Right lung (tissue), 5 donors: Measurements from ENCODE around the gene PROM1. TPM values are rescaled to one million over a fixed set of nuclear protein-coding genes. Genes with fewer than 3 reads are reported as not detected.
A peak's percentile ranks its signal among the peaks of the same experiment; 100 is the strongest.

Source experiments
- DNase-seq, 2 donors: peaks; one replicate each; pipeline ENCODE4 v3.0.0-alpha.2; 2013
- polyA plus RNA-seq, 5 donors: library from polyadenylated mRNA; unstranded; fragments of 120-200 nt; gene quantifications; one replicate each; pipeline versions ENCODE4 v1.2.1 to v1.2.3, GENCODE V29; 2013; ENCODE audit warnings: inconsistent platforms in 1 of 5, low replicate concordance in 1 of 5; ENCODE audit not compliant: insufficient read length in 5 of 5, insufficient read depth in 1 of 5

Gene PROM1
- polyA plus RNA-seq, 5 donors: 18.5 to 32.7 (median 23.7) TPM

GRCh38 chr4:16029886-16030285, 53.9 kb downstream of the PROM1 start:
- no peak for DNase-seq

DNA sequence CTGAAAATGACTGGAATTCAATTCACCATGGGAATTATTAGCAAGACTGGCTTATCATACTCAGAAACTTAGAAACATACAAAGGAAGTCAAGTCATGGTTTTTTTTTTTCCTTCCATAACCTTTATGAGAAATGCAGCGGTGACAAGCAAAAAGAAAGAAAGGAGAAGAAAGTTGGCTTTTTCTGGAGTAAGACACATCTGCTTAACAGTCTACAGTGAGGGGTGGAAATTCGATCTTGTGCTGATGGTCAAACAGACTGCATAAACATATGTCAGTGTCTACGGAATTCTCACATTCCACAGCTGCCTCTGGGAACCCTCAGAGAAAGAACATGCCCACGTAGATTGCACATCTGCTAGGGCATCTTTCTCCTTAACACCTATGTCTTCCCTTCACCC, 54.6 kb downstream of the PROM1 start:
- no peak for DNase-seq

- DNase-seq: no peak
Observed at GRCh38 chr4:16027626-16028025, 56.2 kb downstream of the PROM1 start.

GRCh38 chr4:16027114-16027513, 56.7 kb downstream of the PROM1 start:
- no peak for DNase-seq

DNA sequence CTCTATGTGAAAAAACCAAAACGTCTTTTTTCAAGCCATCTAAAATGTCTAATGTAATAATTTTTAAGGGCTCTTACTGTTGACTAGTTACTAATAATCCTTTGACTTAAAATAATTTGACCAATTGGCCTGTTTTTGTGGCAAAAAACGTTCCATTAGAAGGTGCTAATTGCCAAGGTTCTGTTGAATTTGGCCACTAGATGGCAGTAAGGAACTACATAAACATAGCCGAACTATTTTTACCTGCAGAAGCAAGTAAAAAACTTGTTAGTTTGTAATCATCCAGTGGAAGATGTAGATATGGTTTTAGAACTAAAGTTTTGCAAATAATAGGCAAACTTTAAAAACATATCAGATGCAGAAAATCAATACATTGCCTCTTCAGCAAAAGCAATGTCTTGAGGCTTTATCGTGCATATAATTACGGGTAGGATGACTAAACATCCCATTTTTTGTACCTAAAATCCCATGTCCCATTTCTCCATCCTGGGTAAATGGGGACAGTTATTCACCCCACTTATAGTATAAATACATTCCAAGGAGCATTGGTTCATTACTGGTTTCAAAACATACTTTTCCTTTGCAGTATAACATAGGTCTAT, 57.6 kb downstream of the PROM1 start:
- peak in 1 of 2 donors; percentile 57 for DNase-seq

DNA sequence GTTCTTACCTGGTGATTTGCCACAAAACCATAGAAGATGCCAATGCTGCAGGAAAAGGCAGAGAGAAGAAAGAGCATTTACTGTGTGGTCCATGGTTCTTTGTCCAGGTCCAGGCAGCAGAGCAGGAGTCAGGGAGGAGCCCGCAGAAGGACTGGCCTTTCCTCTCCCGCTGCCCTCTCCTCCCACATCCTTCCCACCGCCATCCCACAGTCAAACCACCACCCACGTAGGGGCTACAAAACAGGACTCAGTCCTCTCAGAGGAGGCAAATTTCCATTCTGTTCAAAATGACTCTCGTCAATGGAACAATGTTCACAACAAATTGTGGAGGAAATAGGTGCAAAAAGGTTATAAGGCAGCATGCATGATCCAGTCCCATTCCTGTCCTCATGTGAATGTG, 58.6 kb downstream of the PROM1 start:
- no peak for DNase-seq

DNA sequence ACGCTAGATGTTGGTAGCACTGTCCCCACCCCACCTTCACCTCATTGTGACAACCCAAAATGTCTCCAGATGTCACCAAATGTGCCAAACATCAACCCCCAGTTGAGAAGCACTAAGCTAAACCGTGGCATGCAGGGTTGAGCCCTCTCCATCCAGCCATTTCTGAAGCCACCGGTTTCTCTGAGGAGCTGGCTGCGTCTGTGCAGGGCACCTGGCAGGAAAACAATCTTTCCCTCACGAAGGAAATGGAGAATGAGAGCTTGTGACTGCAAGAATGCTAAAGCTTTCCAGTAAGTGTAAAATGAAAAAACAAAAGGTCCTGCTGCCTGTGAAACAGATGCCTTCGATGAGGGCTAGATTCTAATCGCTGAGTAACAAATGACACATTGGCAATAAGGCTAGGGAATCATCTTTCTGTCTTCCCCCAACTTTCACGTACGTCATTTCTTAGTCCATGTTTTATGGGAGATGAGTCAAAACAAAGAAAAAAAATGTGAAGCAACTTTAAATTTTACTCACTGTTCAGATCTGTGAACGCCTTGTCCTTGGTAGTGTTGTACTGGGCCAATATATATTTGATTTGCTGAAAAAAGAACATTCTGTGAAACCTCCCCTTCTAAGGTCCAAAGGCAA, 59.9 kb downstream of the PROM1 start:
- no peak for DNase-seq

GRCh38 chr4:16021804-16022560, 61.8 kb downstream of the PROM1 start:
- DNase-seq: no peak

GRCh38 chr4:16019649-16020048, 64.2 kb downstream of the PROM1 start:
- DNase-seq: no peak

DNA sequence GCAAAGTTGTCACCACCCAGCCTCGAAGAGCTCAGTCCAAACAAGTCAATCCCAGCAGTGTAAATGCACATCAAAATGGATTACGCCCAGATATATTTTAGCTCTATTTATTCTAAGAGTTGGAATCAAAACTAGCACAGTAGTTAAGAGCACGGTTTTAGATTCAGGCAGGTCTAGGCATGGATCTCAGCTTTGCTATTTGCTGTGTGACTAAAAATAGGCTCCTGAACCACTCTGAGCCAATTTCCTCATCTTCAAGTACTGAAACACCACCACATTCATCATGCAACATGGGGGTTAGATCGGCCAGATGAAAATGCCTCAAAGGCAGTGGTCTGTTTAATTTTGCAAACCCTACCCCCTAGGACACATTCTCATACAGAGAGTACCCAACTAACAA, 65.0 kb downstream of the PROM1 start:
- DNase-seq: no peak

DNA sequence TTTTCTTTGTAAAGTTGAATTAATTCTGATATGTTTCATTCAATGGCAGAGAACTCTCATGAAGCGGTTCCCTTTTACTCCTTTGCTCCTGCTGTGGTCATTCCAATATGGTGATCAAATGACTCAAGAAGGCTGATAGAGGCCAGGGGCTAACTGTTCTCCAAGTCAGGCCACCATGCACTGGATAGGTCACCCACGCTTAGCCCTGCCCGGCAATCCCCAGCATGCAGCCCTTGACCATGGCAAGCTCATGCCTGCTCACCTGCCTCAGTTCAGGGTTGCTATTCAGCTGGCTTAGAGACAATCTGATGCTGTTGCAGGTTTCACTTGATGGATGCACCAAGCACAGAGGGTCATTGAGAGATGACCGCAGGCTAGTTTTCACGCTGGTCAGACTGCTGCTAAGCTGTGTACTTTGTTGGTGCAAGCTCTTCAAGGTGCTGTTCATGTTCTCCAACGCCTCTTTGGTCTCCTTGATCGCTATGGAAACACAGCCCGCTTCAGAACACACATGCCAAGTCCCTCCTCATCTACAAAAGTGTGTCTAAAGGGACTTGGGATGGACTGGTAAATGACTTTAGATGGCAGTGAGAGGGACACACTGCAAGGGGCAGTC, 65.7 kb downstream of the PROM1 start:
- no peak for DNase-seq

- DNase-seq: no peak
Observed at GRCh38 chr4:16016536-16016935, 67.3 kb downstream of the PROM1 start.

GRCh38 chr4:16011173-16011572, 72.7 kb downstream of the PROM1 start:
- DNase-seq: no peak

DNA sequence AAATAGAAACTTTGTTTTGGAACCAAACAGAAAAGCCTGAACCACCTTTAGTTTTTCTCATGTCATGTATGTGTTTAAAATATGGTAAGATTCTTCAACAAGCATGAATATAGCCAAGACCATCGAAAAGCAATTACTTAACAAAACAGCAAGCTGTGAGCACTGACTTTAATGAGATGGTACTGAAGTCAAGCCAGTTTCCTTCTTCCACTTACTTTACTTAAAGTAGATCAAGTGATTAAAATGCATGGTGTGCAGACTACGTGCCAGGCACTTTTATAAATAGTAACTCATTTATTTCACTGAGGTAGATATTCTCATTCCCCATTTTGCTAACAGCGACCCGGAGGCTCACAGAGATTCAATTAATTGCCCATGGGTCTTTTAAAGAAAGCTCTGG, 74.7 kb downstream of the PROM1 start:
- DNase-seq: no peak

DNA sequence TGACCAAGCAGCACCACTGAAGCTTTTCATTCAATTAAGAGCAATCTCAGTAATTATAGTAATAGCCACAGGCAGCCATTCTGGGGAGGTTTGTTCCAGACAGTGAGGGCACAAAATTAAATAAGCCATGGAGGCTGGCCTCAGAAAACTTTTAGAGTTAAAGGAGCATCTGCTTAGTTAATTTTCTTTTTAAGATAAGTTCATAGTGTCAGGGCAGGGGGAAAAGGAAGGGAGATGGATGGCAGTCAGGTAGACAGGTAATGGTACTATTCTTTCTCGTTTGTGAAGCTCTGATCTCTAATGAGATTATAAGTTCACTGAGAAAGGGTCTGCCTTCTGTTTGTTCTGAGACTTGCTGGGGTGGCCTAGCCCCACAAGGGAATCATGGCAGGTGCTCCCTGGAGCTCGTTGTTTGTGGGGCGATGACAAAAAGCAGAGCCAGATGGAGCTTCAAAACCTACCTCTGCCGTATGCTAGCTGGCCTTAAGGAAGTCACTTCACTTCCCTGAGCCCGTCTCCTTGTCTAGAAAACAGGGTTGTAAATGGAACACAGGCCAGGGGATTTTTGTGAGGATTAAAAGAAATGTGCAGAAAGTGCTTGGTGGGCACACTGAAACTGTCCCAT, 76.2 kb downstream of the PROM1 start:
- DNase-seq: no peak

GRCh38 chr4:16006771-16007446, 76.9 kb downstream of the PROM1 start:
- DNase-seq: no peak

DNA sequence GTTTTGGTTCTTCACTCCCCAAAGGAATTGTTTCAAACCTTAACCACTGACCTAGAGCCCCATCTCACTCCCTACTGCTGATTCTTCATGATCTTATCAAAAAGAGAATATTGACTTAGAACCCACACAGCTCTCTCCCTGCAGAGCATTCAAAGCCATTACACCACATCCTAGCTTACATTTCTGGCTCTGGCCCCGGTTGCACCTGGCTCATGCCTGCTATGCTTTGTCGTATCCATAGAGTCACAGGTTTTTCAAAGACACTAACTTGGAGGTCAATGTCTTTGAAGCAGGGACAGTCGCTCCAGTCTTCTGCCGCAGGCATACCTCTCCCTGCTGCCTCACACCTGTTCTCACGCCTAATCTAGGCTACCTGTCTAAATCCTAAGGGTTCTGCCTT, 78.1 kb downstream of the PROM1 start:
- no peak for DNase-seq

- peak; percentile 32 to 55 for DNase-seq
Observed at GRCh38 chr4:16001484-16001858, 82.4 kb downstream of the PROM1 start.

DNA sequence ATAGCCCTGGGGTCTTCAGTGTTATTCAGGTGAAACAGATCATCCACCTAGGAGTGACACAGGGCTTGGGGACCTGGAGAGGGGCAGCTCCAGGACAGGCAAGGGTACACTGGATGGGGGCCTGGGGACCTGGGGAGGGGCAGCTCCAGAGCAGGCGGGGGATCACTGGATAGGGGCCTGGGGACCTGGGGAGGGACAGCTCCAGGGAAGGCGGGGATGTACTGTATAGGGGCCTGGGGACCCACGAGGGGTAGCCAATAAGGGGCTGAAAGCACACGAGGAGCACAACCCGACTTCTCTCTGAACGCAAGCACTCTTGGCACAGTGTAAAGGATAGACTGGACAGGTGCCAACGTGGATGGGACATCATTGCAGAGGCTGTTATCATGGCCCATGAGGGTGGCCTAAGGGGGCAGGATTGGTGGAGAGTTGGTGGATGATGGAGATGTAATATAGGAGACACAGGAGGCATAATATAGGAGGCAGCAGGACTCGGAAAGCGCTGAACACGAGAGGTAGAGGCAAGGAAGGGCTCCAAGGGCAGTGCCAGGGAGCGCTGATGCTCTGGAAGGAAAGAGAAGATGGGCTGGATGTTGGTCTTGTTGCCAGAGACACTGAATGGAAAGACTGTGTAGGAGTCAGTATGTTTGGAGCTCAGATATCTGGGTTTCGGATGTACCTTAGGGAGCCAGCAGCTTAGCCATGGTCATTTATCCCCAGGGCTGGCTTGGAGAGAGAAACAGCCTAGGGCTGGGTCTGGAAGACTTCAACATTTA, 82.9 kb downstream of the PROM1 start:
- no peak for DNase-seq

GRCh38 chr4:15996773-15997172, 87.0 kb downstream of the PROM1 start:
- no peak for DNase-seq

- no peak for DNase-seq
Observed at GRCh38 chr4:15995826-15996225, 88.0 kb downstream of the PROM1 start.
